Activated CD4-positive, alpha-beta T cell treated with anti-CD3 and anti-CD28 coated beads for 4 hours (primary cell): ENCODE measurements around the gene TECPR1.
A peak's percentile ranks its signal among the peaks of the same experiment; 100 is the strongest.

Experiments
- DNase-seq, 2 donors: peaks; one replicate each; pipeline ENCODE4 v3.0.0-alpha.2; 2020

The TECPR1 gene

DNA sequence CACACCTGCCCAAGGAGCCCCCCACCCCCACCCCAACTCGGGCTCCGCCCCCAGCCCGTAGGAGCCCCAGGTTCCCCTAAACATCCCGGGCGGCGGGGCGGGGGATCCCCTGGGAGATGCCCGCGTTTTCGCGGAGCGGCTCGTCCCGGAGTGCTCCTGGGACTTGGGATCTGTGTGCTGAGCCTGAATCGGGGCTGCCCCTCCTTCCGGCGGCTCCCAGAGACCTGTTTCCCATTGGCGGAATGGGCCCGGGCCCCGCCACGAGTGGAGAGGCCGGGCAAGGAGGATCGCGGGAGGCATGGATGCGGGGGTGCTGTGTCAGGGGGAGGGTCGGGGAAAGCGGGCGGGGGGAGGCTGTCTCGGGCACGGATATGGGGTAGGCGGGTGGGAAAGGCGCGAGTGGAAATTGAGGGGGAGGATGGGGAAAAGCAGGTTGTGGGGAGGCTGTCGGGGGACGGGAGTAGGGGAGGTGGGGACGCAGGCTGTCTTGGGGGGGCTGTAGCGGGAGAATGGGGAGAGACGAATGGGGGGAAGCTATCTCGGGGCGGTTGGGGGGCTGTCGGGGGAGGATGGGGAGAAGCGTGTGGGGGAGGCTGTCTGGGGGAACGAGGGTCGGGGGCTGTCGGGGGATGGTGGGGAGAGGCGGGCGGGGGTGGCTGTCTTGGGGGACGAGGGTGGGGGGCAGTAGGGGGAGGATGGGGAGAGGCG is 41.4 kb downstream of the TECPR1 start:
- no peak for DNase-seq

DNA sequence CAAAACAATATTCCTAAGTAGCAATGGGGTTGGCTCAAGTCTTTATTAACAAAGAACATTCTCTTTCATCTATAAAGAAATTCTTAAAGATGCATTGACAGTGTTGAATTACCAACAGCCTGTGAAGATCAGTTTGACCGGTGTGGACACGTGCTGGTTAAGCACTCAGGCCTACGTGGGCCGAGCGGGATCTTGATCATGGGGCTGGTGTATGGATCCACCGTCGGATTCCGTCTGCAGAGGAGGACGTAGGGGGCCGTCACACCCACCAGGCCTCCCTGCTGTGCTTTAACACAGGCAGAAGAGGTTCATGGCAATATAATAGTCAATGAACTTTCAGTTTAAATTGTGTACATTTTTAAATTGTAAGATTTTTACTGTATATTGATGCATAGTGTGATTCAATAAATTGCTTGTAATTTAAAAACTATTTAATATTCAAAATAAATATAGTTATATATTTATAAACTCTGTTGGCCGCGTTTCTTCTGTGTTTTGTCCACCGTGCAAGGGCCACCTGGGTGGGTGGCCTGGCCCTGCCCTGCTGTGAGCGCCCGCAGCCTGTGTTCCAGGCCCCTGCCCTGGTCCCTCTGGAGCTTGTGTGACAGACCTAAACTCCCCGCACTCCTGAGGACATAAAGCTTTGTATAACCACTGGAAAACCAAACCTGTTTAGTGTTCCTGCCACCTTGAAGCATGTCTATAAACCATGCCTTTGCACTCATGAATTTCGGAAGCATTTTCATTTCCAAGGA is 42.7 kb downstream of the TECPR1 start:
- no peak for DNase-seq

DNA sequence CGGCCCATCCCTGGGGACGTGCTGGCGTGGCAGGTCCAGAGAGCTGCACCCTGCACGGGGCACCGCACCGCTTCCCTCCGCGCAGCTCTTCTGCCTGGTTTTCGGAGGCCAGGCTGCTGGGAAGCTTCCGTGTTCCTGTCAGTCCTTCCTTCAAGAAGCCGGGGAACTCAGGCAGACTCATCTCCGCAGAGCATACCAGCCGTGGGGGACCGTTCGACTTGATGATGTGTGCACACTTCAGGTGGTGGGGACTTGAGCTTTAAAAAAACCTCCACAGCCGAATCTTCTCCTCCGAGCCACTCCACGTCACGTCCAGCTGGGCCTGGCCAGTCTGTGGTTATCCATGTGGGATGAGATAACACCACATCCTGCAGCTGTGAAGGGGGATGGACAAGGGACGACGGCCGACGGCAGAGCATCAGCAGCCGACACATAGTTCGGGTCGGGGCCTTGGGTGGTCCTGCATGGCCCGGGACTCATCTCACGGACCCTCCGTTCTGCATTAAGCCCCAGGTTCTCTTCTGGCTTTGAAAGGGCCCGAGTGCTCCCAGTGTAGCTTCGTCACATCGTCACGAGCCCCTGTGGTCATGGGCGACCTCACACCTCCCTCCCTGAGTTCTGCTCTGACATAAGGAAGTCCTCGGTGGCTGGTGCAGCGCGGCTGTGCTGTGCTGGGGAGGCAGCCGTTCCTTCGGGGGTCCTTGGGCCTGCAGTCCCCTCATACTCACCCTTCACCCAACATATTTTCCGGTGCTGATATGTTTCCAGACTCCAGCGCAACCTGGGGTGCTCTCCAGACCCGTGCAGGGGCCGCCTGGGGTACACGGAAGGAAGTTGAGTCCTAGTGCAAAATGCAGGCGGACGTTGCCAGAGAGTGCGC is 45.3 kb downstream of the TECPR1 start:
- DNase-seq, result no peak

DNA sequence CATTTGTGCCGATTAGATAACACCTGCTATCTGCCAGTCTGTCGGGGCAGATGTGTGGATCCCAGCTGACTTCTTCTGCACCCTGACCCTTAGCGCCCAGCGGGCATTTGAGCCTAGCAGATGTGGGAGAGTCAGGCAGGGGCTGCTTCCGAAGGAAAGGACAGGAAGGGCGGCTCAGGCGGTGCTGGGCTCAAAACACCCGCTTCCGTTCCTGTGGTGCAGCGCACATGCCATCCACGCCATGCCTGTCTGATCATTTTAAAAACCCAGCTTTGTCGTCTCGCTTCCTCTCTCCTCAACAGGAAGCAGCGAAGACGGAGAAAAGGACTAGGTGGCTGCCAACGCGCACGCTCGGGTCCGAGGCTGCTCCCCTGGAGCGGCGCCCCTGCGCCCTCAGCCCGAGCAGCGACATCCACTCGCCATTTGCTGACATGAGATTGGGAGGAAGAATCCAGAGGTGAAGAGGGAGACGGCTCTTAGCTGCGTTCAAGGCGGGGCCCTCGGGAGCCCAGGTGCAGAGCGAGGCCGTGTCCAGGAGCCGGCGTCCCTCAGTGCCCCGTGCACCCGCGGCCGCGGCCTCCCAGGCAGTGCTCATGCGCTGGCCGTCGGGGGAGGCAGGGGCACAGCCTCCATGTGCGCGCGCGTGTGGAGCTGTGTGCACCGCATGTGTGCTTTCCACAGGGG is 46.7 kb downstream of the TECPR1 start:
- DNase-seq, result no peak

DNA sequence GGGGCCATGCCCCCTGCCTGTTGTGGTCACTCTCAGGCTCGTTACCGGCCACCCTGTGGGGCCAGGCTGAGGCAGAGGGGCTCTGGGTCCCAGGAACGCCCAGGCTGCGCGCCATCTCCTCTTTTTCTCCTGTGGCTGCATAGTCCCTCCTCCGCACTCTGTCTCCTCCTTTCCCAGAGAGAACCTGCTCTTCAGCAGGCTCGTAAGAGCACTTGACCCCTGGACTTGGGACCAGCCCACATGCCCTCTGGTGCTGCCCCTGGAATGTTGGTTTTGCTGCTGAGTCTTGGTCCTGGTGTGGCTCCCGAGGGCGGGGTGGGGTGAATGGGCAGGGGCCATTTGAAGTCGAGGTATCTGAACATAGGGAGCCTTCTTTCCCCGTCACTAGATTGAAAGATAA is 47.4 kb downstream of the TECPR1 start:
- DNase-seq, result no peak

DNA sequence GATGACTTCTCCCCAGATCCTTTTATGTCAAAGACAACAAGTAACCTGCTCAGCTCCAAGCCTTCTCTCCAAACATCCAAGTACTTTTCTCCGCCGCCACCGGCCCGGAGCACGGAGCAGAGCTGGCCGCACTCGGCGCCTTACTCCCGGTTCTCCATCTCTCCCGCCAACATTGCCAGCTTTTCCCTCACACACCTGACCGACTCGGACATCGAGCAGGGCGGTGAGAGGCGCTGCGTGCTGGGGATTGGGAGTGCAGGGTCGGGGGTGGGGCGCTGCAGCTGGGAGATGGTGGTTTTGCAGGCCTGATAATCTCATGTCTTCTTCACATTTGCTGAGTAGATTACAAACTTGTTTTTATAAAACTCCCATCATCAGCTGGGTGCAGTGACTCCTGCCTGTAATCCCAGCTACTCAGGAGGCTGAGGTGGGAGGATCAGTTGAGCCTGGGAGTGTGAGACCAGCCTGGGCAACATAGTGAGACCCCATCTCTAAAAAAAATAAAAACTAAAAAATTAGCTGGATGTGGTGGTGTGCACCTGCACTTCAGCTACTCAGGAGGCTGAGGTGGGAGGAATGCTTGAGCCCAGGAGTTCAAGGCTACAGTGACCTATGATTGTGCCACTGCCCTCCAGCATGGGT is 47.9 kb downstream of the TECPR1 start:
- DNase-seq, result no peak

DNA sequence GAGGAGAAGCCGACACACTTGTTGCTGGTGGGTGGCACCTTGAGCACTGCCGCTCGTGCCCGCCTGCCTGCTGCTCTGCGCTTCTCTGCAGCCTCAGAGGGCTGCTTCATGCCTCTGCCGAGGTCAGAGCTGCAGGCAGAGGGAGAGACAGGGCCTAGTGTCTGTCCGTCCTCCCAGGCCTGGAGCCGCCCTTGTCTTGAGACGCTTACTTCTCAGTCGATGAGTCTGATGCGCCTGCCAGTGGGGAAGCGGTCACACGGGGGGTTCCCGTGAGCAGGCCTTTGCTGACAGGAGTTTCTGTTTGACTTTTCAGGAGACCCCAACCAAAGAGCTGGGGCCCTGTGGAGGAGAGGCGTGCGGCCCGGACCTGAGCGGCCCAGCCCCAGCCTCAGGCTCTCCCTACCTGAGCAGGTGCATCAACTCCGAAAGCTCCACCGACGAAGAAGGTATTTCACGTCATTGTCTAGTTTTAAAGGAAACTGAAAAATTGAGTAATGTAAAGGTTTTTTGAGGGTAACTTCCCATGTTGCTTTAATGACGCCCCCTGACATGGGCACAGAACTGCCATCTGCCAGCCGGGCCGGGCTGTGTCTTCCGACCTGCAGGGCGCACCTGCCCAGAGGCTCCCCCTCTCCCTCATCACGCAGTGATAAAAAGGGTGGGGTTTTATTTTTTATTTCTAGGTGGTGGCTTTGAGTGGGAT is 48.6 kb downstream of the TECPR1 start:
- no peak for DNase-seq

DNA sequence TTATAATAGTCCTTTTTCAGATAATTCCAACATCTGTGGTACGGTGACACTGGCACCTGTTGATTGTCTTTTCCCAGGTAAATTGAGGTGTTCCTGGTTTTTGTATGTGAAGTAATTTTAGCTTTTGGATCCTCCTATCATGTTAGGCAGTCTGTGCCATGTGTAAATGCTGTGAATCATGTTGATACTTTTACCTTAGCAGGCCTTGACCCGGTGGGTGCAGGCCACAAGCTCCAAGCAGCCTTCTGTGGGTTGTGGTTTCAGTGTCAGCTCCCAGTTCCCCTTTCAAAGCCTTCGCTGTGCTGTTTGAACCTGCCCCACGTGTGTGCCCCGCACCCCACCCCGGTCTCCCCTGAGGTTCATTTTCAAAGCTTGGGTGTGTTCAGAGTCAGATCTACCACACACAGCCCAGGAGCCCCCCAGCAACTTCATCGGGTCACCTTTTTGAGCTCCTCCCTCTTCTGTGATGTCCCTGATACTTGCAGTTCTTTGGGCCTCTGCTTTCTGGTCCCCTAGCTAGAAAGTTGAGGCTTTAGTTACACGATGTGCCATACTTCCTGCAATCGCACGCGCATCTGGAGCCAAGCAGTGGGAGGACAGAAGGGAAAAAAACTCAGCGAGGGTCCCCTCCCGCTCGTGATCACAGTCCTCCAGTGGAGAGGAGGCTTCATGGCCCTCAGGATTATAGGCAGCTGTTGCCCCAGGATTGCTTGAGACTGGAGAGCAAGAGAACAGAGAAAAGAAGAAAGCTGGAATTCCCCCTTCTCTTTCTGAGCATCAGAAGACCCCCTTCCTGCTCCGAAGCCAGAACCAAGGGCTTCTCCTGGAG is 49.5 kb downstream of the TECPR1 start:
- peak; percentile 36 to 43 for DNase-seq

DNA sequence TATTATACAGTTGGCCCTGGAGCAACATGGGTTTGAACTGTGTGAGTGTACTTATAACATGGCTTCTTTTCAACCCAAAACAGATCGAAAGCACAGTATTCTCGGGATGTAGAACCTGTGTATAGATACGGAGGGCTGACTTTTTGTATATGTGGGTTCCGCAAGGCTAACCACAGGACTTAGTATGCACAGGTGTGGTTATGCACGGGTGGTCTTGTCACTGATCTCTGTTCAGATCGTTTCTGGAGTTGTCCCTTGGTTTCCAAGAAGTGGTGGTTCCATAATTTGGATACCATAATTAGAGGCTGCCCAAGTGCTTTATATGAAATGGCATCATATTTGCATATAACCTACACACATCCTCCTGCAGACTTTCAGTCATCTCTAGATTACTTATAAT is 51.7 kb downstream of the TECPR1 start:
- DNase-seq, result no peak

DNA sequence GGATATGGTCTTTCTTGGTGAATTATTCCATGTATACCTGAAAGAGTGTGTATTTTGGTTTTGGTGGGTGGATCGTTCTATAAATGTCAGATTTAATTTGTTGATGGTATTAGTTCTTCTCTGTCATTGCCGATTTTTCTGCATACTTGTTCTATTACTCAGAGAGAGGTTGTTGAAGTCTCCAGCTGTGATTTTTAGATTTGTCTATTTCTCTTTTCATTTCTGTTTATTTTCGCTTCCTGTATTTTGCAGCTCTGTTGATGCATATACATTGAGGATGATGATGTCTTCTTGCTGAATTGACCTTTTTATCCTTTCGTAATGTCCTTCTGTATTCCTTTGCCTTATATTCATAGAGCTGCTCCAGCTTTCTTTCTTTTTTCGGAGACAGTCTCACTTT is 52.9 kb downstream of the TECPR1 start:
- DNase-seq, result no peak

DNA sequence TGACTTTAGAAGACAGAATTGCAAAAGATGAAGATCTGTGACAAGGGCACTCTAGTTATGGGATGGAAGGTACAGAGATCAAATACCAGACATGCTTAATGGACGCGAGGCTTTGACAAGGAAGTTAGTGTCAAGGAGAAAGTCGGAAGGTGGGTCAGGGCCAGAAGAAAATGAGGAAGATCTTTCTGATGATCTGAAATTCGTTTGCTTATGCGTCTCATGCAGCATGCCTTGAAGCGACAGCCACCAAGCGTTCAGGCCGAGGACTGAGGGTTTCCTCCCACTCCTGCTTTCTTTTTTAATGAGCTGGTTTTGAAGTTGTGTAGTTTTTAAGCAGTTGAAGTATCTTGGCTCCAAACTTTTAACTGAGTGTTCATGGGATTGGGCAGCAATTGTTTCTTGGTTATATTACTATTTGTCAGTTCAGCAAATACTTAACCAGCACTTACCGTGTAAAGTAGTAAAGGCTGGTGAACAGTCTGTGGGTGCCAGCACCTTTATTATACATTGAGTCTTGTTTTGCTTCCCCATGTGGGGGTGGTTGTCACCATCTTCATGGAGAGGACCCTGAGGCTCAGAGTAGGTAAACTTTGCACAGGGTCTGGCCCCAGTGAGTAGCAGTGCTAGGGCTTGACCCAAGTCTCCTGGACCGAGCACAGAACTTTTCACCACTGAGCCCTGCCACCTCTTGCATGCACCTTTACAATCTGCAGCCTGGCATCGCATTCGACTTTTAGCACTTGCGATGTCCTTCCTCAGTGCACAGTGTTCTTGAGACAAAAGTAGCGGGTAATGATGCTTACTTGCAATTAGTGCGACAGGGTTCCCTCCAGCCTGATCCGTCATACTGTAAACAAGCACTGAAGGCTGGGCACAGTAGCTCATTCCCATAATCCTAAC is 55.1 kb downstream of the TECPR1 start:
- no peak for DNase-seq

DNA sequence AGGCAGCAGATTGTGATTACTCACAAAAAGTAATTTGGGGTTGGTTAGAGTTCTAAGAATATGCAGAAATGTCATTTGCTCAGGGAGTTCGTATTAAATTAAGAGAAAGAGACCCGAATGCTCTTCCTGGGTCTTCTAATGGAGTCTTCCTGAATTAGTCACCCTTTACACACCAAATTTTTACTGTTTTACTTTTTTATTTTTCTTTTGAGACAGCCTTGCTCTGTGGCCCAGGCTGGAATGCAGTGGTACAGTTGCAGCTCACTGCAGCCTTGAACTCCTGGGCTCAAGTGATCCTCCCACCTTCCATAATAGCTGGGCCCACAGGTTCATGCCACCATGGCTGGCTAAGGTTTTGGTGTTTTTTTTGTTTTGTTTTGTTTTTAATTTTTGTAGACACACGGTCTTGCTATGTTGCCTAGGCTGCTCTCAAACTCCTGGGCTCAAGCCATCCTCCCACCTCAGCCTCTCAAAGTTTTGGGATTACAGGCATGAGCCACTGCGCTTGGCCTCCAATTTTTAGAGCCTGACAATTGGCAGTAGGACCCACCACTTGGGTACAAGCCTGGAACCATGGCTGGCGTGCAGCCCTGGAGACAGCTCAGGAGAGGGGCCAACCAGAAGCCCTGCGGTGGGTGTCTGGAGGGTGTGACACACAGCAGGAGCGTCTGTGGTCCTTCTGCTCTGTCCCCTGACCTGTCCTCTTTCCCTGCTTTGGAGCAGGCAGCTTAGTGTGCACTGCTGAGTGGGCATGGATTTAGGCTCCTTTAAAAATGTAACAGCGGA is 57.2 kb downstream of the TECPR1 start:
- DNase-seq, result no peak

DNA sequence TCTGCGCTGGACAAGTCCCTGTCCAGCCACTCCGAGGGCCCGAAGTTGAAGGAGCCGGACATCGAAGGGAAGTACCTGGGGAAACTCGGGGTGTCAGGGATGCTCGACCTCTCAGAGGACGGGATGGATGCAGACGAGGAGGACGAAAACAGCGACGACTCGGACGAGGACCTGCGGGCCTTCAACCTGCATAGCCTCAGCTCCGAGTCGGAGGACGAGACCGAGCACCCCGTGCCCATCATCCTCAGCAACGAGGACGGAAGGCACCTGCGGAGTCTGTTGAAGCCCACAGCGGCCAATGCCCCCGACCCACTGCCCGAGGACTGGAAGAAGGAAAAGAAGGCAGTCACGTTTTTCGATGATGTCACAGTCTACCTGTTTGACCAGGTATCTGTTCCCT is 57.8 kb downstream of the TECPR1 start:
- DNase-seq, result no peak

DNA sequence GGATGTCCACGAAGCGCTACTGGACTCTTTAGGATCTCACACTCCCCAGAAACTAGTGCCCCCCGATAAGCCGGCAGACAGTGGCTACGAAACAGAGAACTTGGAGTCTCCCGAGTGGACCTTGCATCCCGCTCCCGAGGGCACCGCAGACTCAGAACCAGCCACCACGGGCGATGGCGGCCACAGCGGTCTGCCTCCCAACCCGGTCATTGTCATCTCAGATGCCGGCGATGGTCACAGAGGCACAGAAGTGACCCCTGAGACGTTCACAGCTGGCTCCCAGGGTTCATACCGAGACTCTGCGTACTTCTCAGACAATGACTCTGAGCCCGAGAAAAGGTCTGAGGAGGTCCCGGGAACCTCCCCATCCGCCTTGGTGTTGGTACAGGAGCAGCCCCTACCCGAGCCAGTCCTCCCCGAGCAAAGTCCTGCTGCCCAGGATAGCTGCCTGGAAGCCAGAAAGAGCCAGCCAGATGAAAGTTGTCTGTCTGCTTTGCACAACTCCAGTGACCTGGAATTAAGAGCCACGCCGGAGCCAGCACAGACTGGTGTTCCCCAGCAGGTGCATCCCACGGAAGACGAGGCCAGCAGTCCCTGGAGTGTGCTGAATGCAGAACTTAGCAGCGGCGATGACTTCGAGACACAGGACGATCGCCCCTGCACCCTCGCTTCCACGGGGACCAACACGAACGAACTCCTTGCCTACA is 58.4 kb downstream of the TECPR1 start:
- no peak for DNase-seq

DNA sequence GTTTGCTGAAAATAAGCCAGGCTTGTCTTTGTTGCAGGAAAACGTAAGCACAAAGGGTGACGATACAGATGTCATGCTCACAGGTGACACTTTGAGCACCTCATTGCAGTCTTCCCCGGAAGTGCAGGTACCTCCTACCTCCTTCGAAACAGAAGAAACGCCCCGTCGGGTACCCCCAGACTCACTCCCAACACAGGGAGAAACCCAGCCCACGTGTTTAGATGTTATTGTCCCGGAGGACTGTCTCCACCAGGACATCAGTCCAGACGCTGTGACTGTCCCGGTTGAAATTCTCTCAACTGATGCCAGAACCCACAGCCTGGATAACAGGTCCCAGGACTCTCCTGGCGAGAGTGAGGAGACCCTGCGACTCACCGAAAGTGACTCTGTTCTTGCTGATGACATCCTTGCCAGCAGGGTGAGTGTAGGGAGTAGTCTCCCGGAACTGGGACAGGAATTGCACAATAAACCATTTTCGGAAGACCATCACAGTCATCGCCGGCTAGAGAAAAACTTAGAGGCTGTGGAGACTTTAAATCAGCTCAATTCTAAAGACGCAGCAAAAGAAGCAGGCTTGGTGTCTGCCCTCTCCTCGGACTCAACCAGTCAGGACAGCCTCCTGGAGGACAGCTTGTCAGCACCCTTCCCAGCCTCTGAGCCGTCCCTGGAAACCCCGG is 59.1 kb downstream of the TECPR1 start:
- no peak for DNase-seq

DNA sequence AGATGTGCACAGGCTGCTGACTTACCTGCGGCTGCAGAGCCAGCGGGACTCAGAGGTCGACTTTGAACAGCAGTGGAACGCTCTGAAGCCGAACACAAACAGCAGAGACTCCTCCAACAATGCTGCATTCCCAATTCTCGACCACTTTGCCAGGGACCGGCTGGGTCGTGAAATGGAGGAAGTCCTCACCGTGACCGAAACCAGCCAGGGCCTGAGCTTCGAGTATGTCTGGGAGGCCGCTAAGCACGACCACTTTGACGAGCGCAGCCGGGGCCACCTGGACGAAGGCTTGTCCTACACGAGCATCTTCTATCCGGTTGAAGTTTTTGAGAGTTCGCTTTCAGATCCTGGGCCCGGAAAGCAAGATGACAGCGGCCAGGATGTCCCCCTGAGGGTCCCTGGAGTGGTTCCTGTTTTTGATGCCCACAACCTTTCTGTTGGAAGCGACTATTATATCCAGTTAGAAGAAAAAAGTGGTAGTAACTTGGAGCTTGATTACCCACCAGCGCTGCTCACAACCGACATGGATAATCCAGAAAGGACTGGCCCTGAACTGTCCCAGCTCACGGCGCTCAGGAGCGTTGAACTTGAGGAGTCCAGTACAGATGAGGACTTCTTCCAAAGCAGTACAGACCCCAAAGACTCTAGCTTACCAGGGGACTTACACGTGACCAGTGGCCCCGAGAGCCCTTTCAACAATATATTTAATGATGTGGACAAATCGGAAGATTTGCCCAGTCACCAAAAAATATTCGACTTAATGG is 60.2 kb downstream of the TECPR1 start:
- no peak for DNase-seq

DNA sequence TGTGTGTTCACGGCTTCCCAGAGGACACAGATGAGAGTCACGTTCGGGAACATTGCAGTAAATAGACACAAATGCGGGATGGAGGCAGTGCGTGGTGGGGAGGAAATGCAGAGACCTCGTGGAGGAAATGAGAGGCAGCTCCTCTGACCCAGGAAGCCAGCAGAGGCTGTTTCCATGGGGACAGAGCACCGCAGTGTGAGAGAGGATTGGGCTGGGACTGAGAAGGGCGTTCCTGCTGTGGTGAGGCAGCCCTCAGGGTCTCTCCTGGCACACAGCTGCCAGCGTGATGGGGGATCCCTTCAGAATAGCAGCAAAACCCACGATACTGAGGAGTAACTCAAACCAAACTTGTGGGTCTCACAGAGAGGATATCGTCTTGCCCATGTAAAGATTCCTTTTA is 62.5 kb downstream of the TECPR1 start:
- DNase-seq, result no peak
